ENCODE data around the gene MICAL2.

GRCh38 chr11:12212821-12213185 is 102.4 kb downstream of the MICAL2 start:
- TF ChIP-seq, protein P1, sequence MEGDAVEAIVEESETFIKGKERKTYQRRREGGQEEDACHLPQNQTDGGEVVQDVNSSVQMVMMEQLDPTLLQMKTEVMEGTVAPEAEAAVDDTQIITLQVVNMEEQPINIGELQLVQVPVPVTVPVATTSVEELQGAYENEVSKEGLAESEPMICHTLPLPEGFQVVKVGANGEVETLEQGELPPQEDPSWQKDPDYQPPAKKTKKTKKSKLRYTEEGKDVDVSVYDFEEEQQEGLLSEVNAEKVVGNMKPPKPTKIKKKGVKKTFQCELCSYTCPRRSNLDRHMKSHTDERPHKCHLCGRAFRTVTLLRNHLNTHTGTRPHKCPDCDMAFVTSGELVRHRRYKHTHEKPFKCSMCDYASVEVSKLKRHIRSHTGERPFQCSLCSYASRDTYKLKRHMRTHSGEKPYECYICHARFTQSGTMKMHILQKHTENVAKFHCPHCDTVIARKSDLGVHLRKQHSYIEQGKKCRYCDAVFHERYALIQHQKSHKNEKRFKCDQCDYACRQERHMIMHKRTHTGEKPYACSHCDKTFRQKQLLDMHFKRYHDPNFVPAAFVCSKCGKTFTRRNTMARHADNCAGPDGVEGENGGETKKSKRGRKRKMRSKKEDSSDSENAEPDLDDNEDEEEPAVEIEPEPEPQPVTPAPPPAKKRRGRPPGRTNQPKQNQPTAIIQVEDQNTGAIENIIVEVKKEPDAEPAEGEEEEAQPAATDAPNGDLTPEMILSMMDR (IDR thresholded peaks at IDR 0.05; ENCODE audit: extremely low read depth in 1 of 2, insufficient read depth in 1 of 2, low read depth in 1 of 2, low read length in 2 of 2), result no peak
- TF ChIP-seq POLR2A (IDR thresholded peaks at IDR 0.05; ENCODE audit: low read depth, low read length), result no peak

All from endothelial cell of umbilical vein (primary cell).